ENCODE measurements around the gene BTBD8. TPM values are rescaled to one million over a fixed set of nuclear protein-coding genes. Genes with fewer than 3 reads are reported as not detected.

The BTBD8 gene
- total and polyA plus RNA-seq, 4 donors: 15.4 to 56.1 (median 22.7) TPM

- no peaks in the 10 kb centered on the region for H3K36me3 ChIP-seq (ENCODE audit: control insufficient read depth, insufficient read depth, low read length)
- H3K27me3 ChIP-seq (ENCODE audit: control insufficient read depth, insufficient read depth, low read length): no peaks in the 10 kb centered on the region
- H3K4me3 ChIP-seq (ENCODE audit: low read depth, low read length): no peak overlapping the region
- no peaks in the 10 kb centered on the region for H3K4me1 ChIP-seq (ENCODE audit: control insufficient read depth, insufficient read depth, low read length)
- no peak overlapping the region for H3K27ac ChIP-seq (ENCODE audit: low read depth, low read length)
- 83% methylated on average over 1 of the region's 2 CpGs for WGBS (ENCODE audit: insufficient coverage)
- DNase-seq (ENCODE audit: low read depth in 4 of 6, low spot score in 6 of 6): peak in 1 of 6 donors; percentile 10
- no peaks in the 10 kb centered on the region for H3K9me3 ChIP-seq (ENCODE audit: control insufficient read depth, insufficient read depth, low read length)
Measured at GRCh38 chr1:92117526-92117925, 37.4 kb downstream of the BTBD8 start.

- Histone ChIP-seq H3K4me1 (ENCODE audit: control insufficient read depth, insufficient read depth, low read length) (no peaks in the 10 kb centered on the region), H3K27ac (ENCODE audit: low read depth, low read length) (no peak overlapping the region), H3K9me3 (ENCODE audit: control insufficient read depth, insufficient read depth, low read length) (no peaks in the 10 kb centered on the region), H3K36me3 (ENCODE audit: control insufficient read depth, insufficient read depth, low read length) (no peaks in the 10 kb centered on the region), H3K27me3 (ENCODE audit: control insufficient read depth, insufficient read depth, low read length) (no peaks in the 10 kb centered on the region), H3K4me3 (ENCODE audit: low read depth, low read length) (no peak overlapping the region)
- no CpG with 5 or more reads among the region's 3 CpGs for WGBS (ENCODE audit: insufficient coverage)
- no peak for DNase-seq (ENCODE audit: low read depth in 4 of 6, low spot score in 6 of 6)
Measured at GRCh38 chr1:92118826-92119225, 38.7 kb downstream of the BTBD8 start.

GRCh38 chr1:92123868-92124267 lies 43.7 kb downstream of the BTBD8 start:
- H3K27ac ChIP-seq (ENCODE audit: low read depth, low read length): no peak overlapping the region
- 100% methylated on average over 1 of the region's 3 CpGs for WGBS (ENCODE audit: insufficient coverage)
- no peak overlapping the region for H3K4me3 ChIP-seq (ENCODE audit: low read depth, low read length)
- no peaks in the 10 kb centered on the region for H3K9me3 ChIP-seq (ENCODE audit: control insufficient read depth, insufficient read depth, low read length)
- H3K36me3 ChIP-seq (ENCODE audit: control insufficient read depth, insufficient read depth, low read length): no peaks in the 10 kb centered on the region
- DNase-seq (ENCODE audit: low read depth in 4 of 6, low spot score in 6 of 6): no peak
- no peaks in the 10 kb centered on the region for H3K4me1 ChIP-seq (ENCODE audit: control insufficient read depth, insufficient read depth, low read length)
- no peaks in the 10 kb centered on the region for H3K27me3 ChIP-seq (ENCODE audit: control insufficient read depth, insufficient read depth, low read length)

- H3K9me3 ChIP-seq (ENCODE audit: control insufficient read depth, insufficient read depth, low read length): no peaks in the 10 kb centered on the region
- no peak overlapping the region for H3K27ac ChIP-seq (ENCODE audit: low read depth, low read length)
- no peaks in the 10 kb centered on the region for H3K4me1 ChIP-seq (ENCODE audit: control insufficient read depth, insufficient read depth, low read length)
- no peaks in the 10 kb centered on the region for H3K27me3 ChIP-seq (ENCODE audit: control insufficient read depth, insufficient read depth, low read length)
- peak in 1 of 6 donors; percentile 17 for DNase-seq (ENCODE audit: low read depth in 4 of 6, low spot score in 6 of 6)
- H3K36me3 ChIP-seq (ENCODE audit: control insufficient read depth, insufficient read depth, low read length): no peaks in the 10 kb centered on the region
- no peak overlapping the region for H3K4me3 ChIP-seq (ENCODE audit: low read depth, low read length)
- WGBS (ENCODE audit: insufficient coverage): 40% methylated on average over 1 of the region's 4 CpGs
Measured at GRCh38 chr1:92125204-92125603, 45.1 kb downstream of the BTBD8 start.

GRCh38 chr1:92126088-92126487 lies 45.9 kb downstream of the BTBD8 start:
- no peak overlapping the region for H3K27ac ChIP-seq (ENCODE audit: low read depth, low read length)
- H3K36me3 ChIP-seq (ENCODE audit: control insufficient read depth, insufficient read depth, low read length): no peaks in the 10 kb centered on the region
- H3K27me3 ChIP-seq (ENCODE audit: control insufficient read depth, insufficient read depth, low read length): no peaks in the 10 kb centered on the region
- WGBS (ENCODE audit: insufficient coverage): 85% methylated on average over 3 of the region's 3 CpGs
- no peak for DNase-seq (ENCODE audit: low read depth in 4 of 6, low spot score in 6 of 6)
- H3K4me1 ChIP-seq (ENCODE audit: control insufficient read depth, insufficient read depth, low read length): no peaks in the 10 kb centered on the region
- no peaks in the 10 kb centered on the region for H3K9me3 ChIP-seq (ENCODE audit: control insufficient read depth, insufficient read depth, low read length)
- H3K4me3 ChIP-seq (ENCODE audit: low read depth, low read length): no peak overlapping the region

GRCh38 chr1:92134331-92134730 lies 54.2 kb downstream of the BTBD8 start:
- Histone ChIP-seq H3K27me3 (ENCODE audit: control insufficient read depth, insufficient read depth, low read length) (no peaks in the 10 kb centered on the region), H3K36me3 (ENCODE audit: control insufficient read depth, insufficient read depth, low read length) (no peaks in the 10 kb centered on the region), H3K27ac (ENCODE audit: low read depth, low read length) (no peak overlapping the region), H3K9me3 (ENCODE audit: control insufficient read depth, insufficient read depth, low read length) (no peaks in the 10 kb centered on the region), H3K4me3 (ENCODE audit: low read depth, low read length) (no peak overlapping the region), H3K4me1 (ENCODE audit: control insufficient read depth, insufficient read depth, low read length) (no peaks in the 10 kb centered on the region)
- no peak for DNase-seq (ENCODE audit: low read depth in 4 of 6, low spot score in 6 of 6)

- no peak for DNase-seq (ENCODE audit: low read depth in 4 of 6, low spot score in 6 of 6)
- H3K36me3 ChIP-seq (ENCODE audit: control insufficient read depth, insufficient read depth, low read length): no peaks in the 10 kb centered on the region
- 59% methylated on average over 2 of the region's 2 CpGs for WGBS (ENCODE audit: insufficient coverage)
Measured at GRCh38 chr1:92136341-92136740, 56.2 kb downstream of the BTBD8 start.

GRCh38 chr1:92154934-92155333 lies 74.8 kb downstream of the BTBD8 start:
- no peaks in the 10 kb centered on the region for H3K4me1 ChIP-seq (ENCODE audit: control insufficient read depth, insufficient read depth, low read length)
- 100% methylated on average over 1 of the region's 2 CpGs for WGBS (ENCODE audit: insufficient coverage)
- H3K36me3 ChIP-seq (ENCODE audit: control insufficient read depth, insufficient read depth, low read length): no peaks in the 10 kb centered on the region
- H3K27me3 ChIP-seq (ENCODE audit: control insufficient read depth, insufficient read depth, low read length): no peaks in the 10 kb centered on the region
- H3K4me3 ChIP-seq (ENCODE audit: low read depth, low read length): no peak overlapping the region
- DNase-seq (ENCODE audit: low read depth in 4 of 6, low spot score in 6 of 6): no peak
- H3K9me3 ChIP-seq (ENCODE audit: control insufficient read depth, insufficient read depth, low read length): peaks cover 10% of the 10 kb centered on the region
- no peak overlapping the region for H3K27ac ChIP-seq (ENCODE audit: low read depth, low read length)

More at GRCh38 chr1:92136341-92136740, 56.2 kb downstream of the BTBD8 start:
- Histone ChIP-seq H3K4me1 (ENCODE audit: control insufficient read depth, insufficient read depth, low read length) (no peaks in the 10 kb centered on the region), H3K4me3 (ENCODE audit: low read depth, low read length) (no peak overlapping the region), H3K27ac (ENCODE audit: low read depth, low read length) (no peak overlapping the region), H3K27me3 (ENCODE audit: control insufficient read depth, insufficient read depth, low read length) (no peaks in the 10 kb centered on the region), H3K9me3 (ENCODE audit: control insufficient read depth, insufficient read depth, low read length) (no peaks in the 10 kb centered on the region)

- Histone ChIP-seq H3K27ac (ENCODE audit: low read depth, low read length) (no peak overlapping the region), H3K4me1 (ENCODE audit: control insufficient read depth, insufficient read depth, low read length) (no peaks in the 10 kb centered on the region), H3K9me3 (ENCODE audit: control insufficient read depth, insufficient read depth, low read length) (peaks cover 9% of the 10 kb centered on the region), H3K27me3 (ENCODE audit: control insufficient read depth, insufficient read depth, low read length) (no peaks in the 10 kb centered on the region), H3K36me3 (ENCODE audit: control insufficient read depth, insufficient read depth, low read length) (no peaks in the 10 kb centered on the region), H3K4me3 (ENCODE audit: low read depth, low read length) (no peak overlapping the region)
- DNase-seq (ENCODE audit: low read depth in 4 of 6, low spot score in 6 of 6): no peak
- WGBS (ENCODE audit: insufficient coverage): no CpG with 5 or more reads among the region's 3 CpGs
Measured at GRCh38 chr1:92159593-92159992, 79.4 kb downstream of the BTBD8 start.

GRCh38 chr1:92165389-92165788 lies 85.2 kb downstream of the BTBD8 start:
- Histone ChIP-seq H3K4me3 (ENCODE audit: low read depth, low read length) (no peak overlapping the region), H3K9me3 (ENCODE audit: control insufficient read depth, insufficient read depth, low read length) (no peaks in the 10 kb centered on the region), H3K36me3 (ENCODE audit: control insufficient read depth, insufficient read depth, low read length) (no peaks in the 10 kb centered on the region), H3K27ac (ENCODE audit: low read depth, low read length) (no peak overlapping the region), H3K27me3 (ENCODE audit: control insufficient read depth, insufficient read depth, low read length) (no peaks in the 10 kb centered on the region), H3K4me1 (ENCODE audit: control insufficient read depth, insufficient read depth, low read length) (no peaks in the 10 kb centered on the region)
- no peak for DNase-seq (ENCODE audit: low read depth in 4 of 6, low spot score in 6 of 6)
- 88% methylated on average over 1 of the region's 1 CpG for WGBS (ENCODE audit: insufficient coverage)
